DND-41 (cell line): ENCODE results near the gene SLC39A11.

ENCODE experiments used
- ATAC-seq: fragments of 200-7000 bp; cut with Tn5 transposase; 3 replicates; pipeline ENCODE4 v1.9.1; 2021; ENCODE audit warnings: low read depth; ENCODE audit not compliant: insufficient read depth
- DNase-seq: peaks from one replicate; pipeline ENCODE4 v3.0.0-alpha.2; 2020
- H2AFZ ChIP-seq: 2 replicates; pipeline ENCODE4 v1.6.0; 2012; ENCODE audit warnings: low read depth, low read length
- H3K27ac ChIP-seq: 2 replicates; pipeline ENCODE4 v1.5.1; 2012; ENCODE audit warnings: low read length, inconsistent platforms
- H3K27me3 ChIP-seq: fragments of 200-600 bp; sonication (generic); 2 replicates; pipeline ENCODE4 v1.6.0; 2012; ENCODE audit warnings: low read length, mild to moderate bottlenecking, inconsistent platforms; ENCODE audit not compliant: insufficient read depth, poor library complexity
- H3K36me3 ChIP-seq: 2 replicates; pipeline ENCODE4 v1.5.1; 2012; ENCODE audit warnings: low read length, inconsistent platforms; ENCODE audit not compliant: insufficient read depth
- H3K4me1 ChIP-seq: 2 replicates; pipeline ENCODE4 v1.5.1; 2012; ENCODE audit warnings: mild to moderate bottlenecking, low read length; ENCODE audit not compliant: insufficient read depth
- H3K4me2 ChIP-seq: 2 replicates; pipeline ENCODE4 v1.6.0; 2012; ENCODE audit warnings: mild to moderate bottlenecking, moderate library complexity, low read length, inconsistent platforms; ENCODE audit not compliant: insufficient read depth
- H3K4me3 ChIP-seq, 2 experiments: fragments of 200-600 bp in 1 of 2; shearing (Covaris generic) in 1 of 2; 2 replicates each; pipeline ENCODE4 v1.5.1; 2012 to 2016; ENCODE audit warnings: inconsistent platforms in 2 of 2, low read length in 2 of 2, mild to moderate bottlenecking in 2 of 2, low read depth in 1 of 2, moderate library complexity in 1 of 2
- H3K79me2 ChIP-seq: 2 replicates; pipeline ENCODE4 v1.6.0; 2012; ENCODE audit warnings: low read length, inconsistent platforms; ENCODE audit not compliant: insufficient read depth
- H3K9ac ChIP-seq: 2 replicates; pipeline ENCODE4 v1.6.0; 2012; ENCODE audit warnings: low read depth, mild to moderate bottlenecking, inconsistent platforms, low read length, moderate library complexity
- H3K9me3 ChIP-seq: 2 replicates; pipeline ENCODE4 v1.5.1; 2012; ENCODE audit warnings: low read length, moderate library complexity, mild to moderate bottlenecking, inconsistent platforms; ENCODE audit not compliant: insufficient read depth, severe bottlenecking
- H4K20me1 ChIP-seq: 2 replicates; pipeline ENCODE4 v1.6.0; 2012; ENCODE audit warnings: low read length; ENCODE audit not compliant: insufficient read depth
- CTCF ChIP-seq: IDR thresholded peaks from 2 replicates; pipeline ENCODE4 v1.5.1; 2012; ENCODE audit warnings: borderline replicate concordance, low read length, moderate library complexity, mild to moderate bottlenecking; ENCODE audit not compliant: poor library complexity, severe bottlenecking; ENCODE audit errors: extremely low read depth
- EZH2 ChIP-seq: IDR thresholded peaks from 3 replicates; pipeline ENCODE4 v1.6.1; 2012; ENCODE audit warnings: borderline replicate concordance, low read depth, mild to moderate bottlenecking, moderate library complexity, low read length, inconsistent platforms; ENCODE audit not compliant: severe bottlenecking

The SLC39A11 gene

DNA sequence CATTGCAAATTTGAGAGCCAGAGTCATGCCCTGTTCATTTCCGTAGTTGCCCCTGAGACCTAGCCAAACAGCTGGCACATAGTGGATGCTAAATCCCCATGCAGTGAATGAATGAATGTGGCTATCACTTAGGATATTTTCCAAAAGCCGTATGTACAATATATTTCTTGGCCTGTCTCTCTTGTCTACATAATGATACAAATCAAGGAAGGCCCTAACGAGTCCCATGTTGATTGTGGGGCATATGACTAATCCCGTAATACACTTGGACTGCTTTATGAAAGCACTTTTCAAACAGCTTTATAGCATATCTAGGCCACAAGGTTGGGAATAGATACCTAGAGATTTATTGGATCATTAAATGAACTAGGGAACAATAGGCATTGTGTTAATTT, 478.0 kb downstream of the SLC39A11 start:
- Histone ChIP-seq H3K79me2 (no peaks in the 10 kb centered on the region), H3K36me3 (no peaks in the 10 kb centered on the region), H3K27ac (no peak overlapping the region), H2AFZ (no peak overlapping the region), H4K20me1 (no peaks in the 10 kb centered on the region), H3K4me2 (no peak overlapping the region), H3K9me3 (no peaks in the 10 kb centered on the region), H3K4me3 (no peak overlapping the region), H3K27me3 (peaks cover 12% of the 10 kb centered on the region), H3K9ac (no peak overlapping the region), H3K4me1 (peaks cover 5% of the 10 kb centered on the region)
- ATAC-seq (no peak), DNase-seq (no peak)
- TF ChIP-seq EZH2 (no peak), CTCF (no peak)

GRCh38 chr17:72613806-72614292, 478.6 kb downstream of the SLC39A11 start:
- no peak for TF ChIP-seq EZH2
- Histone ChIP-seq H3K4me2 (no peak overlapping the region), H3K79me2 (no peaks in the 10 kb centered on the region), H3K27ac (no peak overlapping the region), H3K9me3 (no peaks in the 10 kb centered on the region), H2AFZ (no peak overlapping the region), H3K36me3 (no peaks in the 10 kb centered on the region), H3K4me1 (peaks cover 5% of the 10 kb centered on the region), H3K27me3 (peaks cover 12% of the 10 kb centered on the region), H3K9ac (no peak overlapping the region), H4K20me1 (no peaks in the 10 kb centered on the region), H3K4me3 (no peak overlapping the region)
- DNase-seq (no peak), ATAC-seq (no peak)

DNA sequence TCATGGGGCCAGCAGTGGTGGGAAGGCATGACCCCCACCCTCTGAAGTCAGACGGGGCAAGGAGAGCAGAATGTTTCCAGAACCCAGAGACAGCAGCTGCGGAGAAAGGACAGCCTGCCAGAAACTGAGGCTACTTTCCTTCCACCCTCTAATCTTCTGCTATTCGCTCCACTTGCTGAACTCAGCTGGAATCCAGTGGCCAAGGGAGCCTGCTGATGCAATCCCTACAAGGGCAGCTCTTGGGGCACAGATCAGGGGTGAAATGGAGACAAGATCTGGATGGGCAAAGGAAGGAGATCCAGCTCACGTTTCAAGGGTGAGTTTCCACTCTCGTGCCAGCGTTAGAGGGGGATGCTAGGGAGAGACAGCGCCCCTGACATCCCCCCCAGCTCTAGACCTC, 479.1 kb downstream of the SLC39A11 start:
- Histone ChIP-seq H3K27ac (no peak overlapping the region), H3K4me3 (no peak overlapping the region), H3K36me3 (no peaks in the 10 kb centered on the region), H3K9me3 (no peaks in the 10 kb centered on the region), H3K79me2 (no peaks in the 10 kb centered on the region), H3K4me1 (peaks cover 5% of the 10 kb centered on the region), H2AFZ (no peak overlapping the region), H3K27me3 (peaks cover 12% of the 10 kb centered on the region), H3K9ac (no peak overlapping the region), H3K4me2 (no peak overlapping the region), H4K20me1 (no peaks in the 10 kb centered on the region)
- ATAC-seq (no peak), DNase-seq (no peak)
- TF ChIP-seq EZH2 (no peak), CTCF (no peak)

GRCh38 chr17:72611172-72611571, 481.3 kb downstream of the SLC39A11 start:
- no peaks in the 10 kb centered on the region for H4K20me1 ChIP-seq
- no peaks in the 10 kb centered on the region for H3K79me2 ChIP-seq
- no peaks in the 10 kb centered on the region for H3K9me3 ChIP-seq
- H2AFZ ChIP-seq: no peak overlapping the region
- no peaks in the 10 kb centered on the region for H3K36me3 ChIP-seq
- no peak for TF ChIP-seq CTCF
- TF ChIP-seq EZH2: no peak
- ATAC-seq (no peak), DNase-seq (no peak)
- peaks cover 4% of the 10 kb centered on the region for H3K27me3 ChIP-seq
- H3K4me1 ChIP-seq: no peaks in the 10 kb centered on the region
- H3K9ac ChIP-seq: no peak overlapping the region
- H3K4me2 ChIP-seq: no peak overlapping the region
- no peak overlapping the region for H3K4me3 ChIP-seq
- H3K27ac ChIP-seq: no peak overlapping the region
